Tibial nerve (tissue), 4 donors: ENCODE results near the gene ICAM3. TPM values are rescaled to one million over a fixed set of nuclear protein-coding genes. Genes with fewer than 3 reads are reported as not detected.
A peak's percentile ranks its signal among the peaks of the same experiment; 100 is the strongest.

Source experiments
- DNase-seq, 2 donors: peaks; one replicate each; pipeline ENCODE4 v3.0.0-alpha.2; 2019; ENCODE audit warnings: low spot score in 2 of 2
- H3K27ac ChIP-seq, 4 donors: fragments of 200-600 bp; sonication (generic) in 3 of 4; one replicate each; pipeline ENCODE4 v1.5.1; 2017 to 2019; ENCODE audit warnings: mild to moderate bottlenecking in 1 of 4
- H3K27me3 ChIP-seq, 2 donors: fragments of 200-600 bp; sonication (generic) in 1 of 2; one replicate each; pipeline versions ENCODE4 v1.5.1 to v1.6.0; 2017 to 2019
- H3K36me3 ChIP-seq, 3 donors: fragments of 200-600 bp; sonication (generic); one replicate each; pipeline ENCODE4 v1.5.1; 2018 to 2019
- H3K4me1 ChIP-seq, 4 donors: fragments of 200-600 bp; sonication (generic) in 3 of 4; one replicate each; pipeline ENCODE4 v1.5.1; 2017 to 2019
- H3K4me3 ChIP-seq, 4 donors: fragments of 200-600 bp; sonication (generic) in 3 of 4; one replicate each; pipeline ENCODE4 v1.5.1; 2017 to 2019; ENCODE audit warnings: mild to moderate bottlenecking in 1 of 4, moderate library complexity in 1 of 4
- H3K9me3 ChIP-seq, 4 donors: fragments of 200-600 bp; sonication (generic) in 3 of 4; one replicate each; pipeline ENCODE4 v1.5.1; 2017 to 2019
- CTCF ChIP-seq, 5 experiments: fragments of 200-600 bp in 3 of 5; fragments of 450-650 bp in 2 of 5; sonication (generic) in 3 of 5; IDR thresholded peaks; one replicate each; pipeline ENCODE4 v1.5.1; 2016 to 2019; ENCODE audit warnings: antibody characterized with exemption in 5 of 5, mild to moderate bottlenecking in 3 of 5, moderate library complexity in 2 of 5
- EP300 ChIP-seq, 2 donors: sonication (generic); formaldehyde crosslinking; IDR thresholded peaks; one replicate each; pipeline ENCODE4 v1.6.1; 2017; ENCODE audit warnings: antibody characterized with exemption in 2 of 2, mild to moderate bottlenecking in 1 of 2
- POLR2A ChIP-seq, 2 donors: fragments of 450-650 bp; IDR thresholded peaks; one replicate each; pipeline ENCODE4 v1.6.1; 2017; ENCODE audit warnings: antibody characterized with exemption in 2 of 2, mild to moderate bottlenecking in 2 of 2, moderate library complexity in 2 of 2
- WGBS, 2 donors: methylation state at CpG; one replicate each; pipeline ENCODE4 v1.1.5; 2018; 5-methylcytosine and 5-hydroxymethylcytosine counted together
- total RNA-seq, 4 donors: library from RNA; depleted of rRNA; stranded (reverse); fragments of >200 nt; gene quantifications; one replicate each; pipeline ENCODE4 v1.1.0, GENCODE V29; 2016

Gene ICAM3
- total RNA-seq, 4 donors from 2014 or later: 3.1 to 9.8 (median 3.3) TPM

GRCh38 chr19:10317857-10318462, 21.5 kb downstream of the ICAM3 start:
- peaks cover 3 to 72% (median 41%) of the 10 kb centered on the region in 3 donors for H3K36me3 ChIP-seq
- 85 to 92% methylated on average over 15 of the region's 15 CpGs for WGBS, 2 donors

GRCh38 chr19:10317045-10317856, 22.2 kb downstream of the ICAM3 start:
- no peaks in the 10 kb centered on the region for H3K27me3 ChIP-seq
- WGBS, 2 donors: 73 to 79% methylated on average over 29 of the region's 29 CpGs
- no peak overlapping the region for H3K4me3 ChIP-seq
- H3K36me3 ChIP-seq: peaks cover 3 to 69% (median 35%) of the 10 kb centered on the region in 3 donors
- TF ChIP-seq CTCF (IDR thresholded peaks at IDR 0.05): no peak
- TF ChIP-seq POLR2A (IDR thresholded peaks at IDR 0.05): no peak
- TF ChIP-seq EP300 (IDR thresholded peaks at IDR 0.05): no peak
- H3K27ac ChIP-seq: no peak overlapping the region
- no peak for DNase-seq
- H3K9me3 ChIP-seq: no peaks in the 10 kb centered on the region
- H3K4me1 ChIP-seq: peaks cover 0 to 18% (median 4%) of the 10 kb centered on the region in 4 donors

More at GRCh38 chr19:10317857-10318462, 21.5 kb downstream of the ICAM3 start:
- Histone ChIP-seq H3K27me3 (no peaks in the 10 kb centered on the region), H3K9me3 (no peaks in the 10 kb centered on the region), H3K4me3 (no peak overlapping the region), H3K4me1 (peaks cover 0 to 18% (median 4%) of the 10 kb centered on the region in 4 donors), H3K27ac (no peak overlapping the region)
- TF ChIP-seq POLR2A (IDR thresholded peaks at IDR 0.05) (no peak), EP300 (IDR thresholded peaks at IDR 0.05) (no peak), CTCF (IDR thresholded peaks at IDR 0.05) (no peak)
- no peak for DNase-seq

- TF ChIP-seq POLR2A (IDR thresholded peaks at IDR 0.05) (no peak), CTCF (IDR thresholded peaks at IDR 0.05) (no peak), EP300 (IDR thresholded peaks at IDR 0.05) (no peak)
- no peaks in the 10 kb centered on the region for H3K9me3 ChIP-seq
- no peaks in the 10 kb centered on the region for H3K27me3 ChIP-seq
- no peak for DNase-seq
- peaks cover 3 to 65% (median 33%) of the 10 kb centered on the region in 3 donors for H3K36me3 ChIP-seq
- peaks cover 0 to 18% (median 4%) of the 10 kb centered on the region in 4 donors for H3K4me1 ChIP-seq
- peak overlapping the region in 3 of 4 donors; percentile 81 to 99 (median 95) for H3K4me3 ChIP-seq
- peak overlapping the region in 3 of 4 donors; percentile 32 to 79 (median 59) for H3K27ac ChIP-seq
- 60 to 67% methylated on average over 17 to 19 of the region's 19 CpGs for WGBS, 2 donors
Observed at GRCh38 chr19:10316229-10317044, 23.0 kb downstream of the ICAM3 start.

- Histone ChIP-seq H3K4me1 (peaks cover 0 to 18% (median 4%) of the 10 kb centered on the region in 4 donors), H3K27me3 (no peaks in the 10 kb centered on the region), H3K27ac (peak within 1 kb of the TSS; percentile 19 to 79 (median 46)), H3K36me3 (peaks cover 0 to 65% (median 25%) of the 10 kb centered on the region in 3 donors), H3K9me3 (no peaks in the 10 kb centered on the region), H3K4me3 (peak within 1 kb of the TSS; percentile 68 to 99 (median 88))
- TF ChIP-seq POLR2A (IDR thresholded peaks at IDR 0.05) (no peak), CTCF (IDR thresholded peaks at IDR 0.05) (peak in 1 of 5 experiments; percentile 14), EP300 (IDR thresholded peaks at IDR 0.05) (peak in 1 of 2 donors; percentile 37)
- WGBS, 2 donors: 0 to 1% methylated on average over 40 to 47 of the region's 55 CpGs
- DNase-seq: peak; percentile 73 to 86
Observed at GRCh38 chr19:10315335-10316214, 23.8 kb downstream of the ICAM3 start, which contains the start of gene FDX2. FDX2 (minus strand) TSS chr19:10316015; CDS start chr19:10315996, 19 bp downstream.
